HFF-Myc (cell line): ENCODE data around the gene RALGAPA2.

Source experiments
- DNase-seq: peaks from one replicate; pipeline ENCODE4 v3.0.0-alpha.2; 2011; ENCODE audit warnings: low read depth; ENCODE audit errors: extremely low read depth
- H3K4me3 ChIP-seq: replicated peaks from 2 replicates; pipeline ENCODE4 v1.5.1; 2011; ENCODE audit warnings: low read depth, mild to moderate bottlenecking, control low read depth, low read length
- TF ChIP-seq, protein P1 (sequence below): IDR thresholded peaks from 2 replicates; pipeline ENCODE4 v1.5.1; 2012; ENCODE audit warnings: mild to moderate bottlenecking, low read depth, low read length, control low read depth; ENCODE audit errors: missing control alignments

Gene RALGAPA2

DNA sequence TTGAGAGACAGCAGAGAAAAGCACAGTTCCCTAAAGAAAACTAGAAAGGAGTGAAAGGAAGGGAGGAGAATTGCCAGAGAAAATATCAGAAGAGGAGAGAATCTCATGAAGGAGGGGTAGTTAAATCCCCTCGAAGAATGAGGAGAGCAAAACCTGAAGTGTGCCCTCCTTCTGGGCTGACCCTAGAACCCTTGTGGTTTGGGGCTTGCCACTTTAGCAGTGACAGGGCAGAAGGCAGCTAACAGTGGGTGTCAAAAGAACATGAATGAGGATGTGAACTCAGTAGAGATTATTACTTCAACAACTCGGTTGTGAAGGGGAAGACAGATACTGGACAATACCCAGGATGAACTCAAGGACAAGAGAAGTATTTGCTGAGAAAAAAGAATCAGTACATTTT, 73.6 kb downstream of the RALGAPA2 start:
- H3K4me3 ChIP-seq: no peak overlapping the region
- no peak for DNase-seq
- TF ChIP-seq, protein P1, sequence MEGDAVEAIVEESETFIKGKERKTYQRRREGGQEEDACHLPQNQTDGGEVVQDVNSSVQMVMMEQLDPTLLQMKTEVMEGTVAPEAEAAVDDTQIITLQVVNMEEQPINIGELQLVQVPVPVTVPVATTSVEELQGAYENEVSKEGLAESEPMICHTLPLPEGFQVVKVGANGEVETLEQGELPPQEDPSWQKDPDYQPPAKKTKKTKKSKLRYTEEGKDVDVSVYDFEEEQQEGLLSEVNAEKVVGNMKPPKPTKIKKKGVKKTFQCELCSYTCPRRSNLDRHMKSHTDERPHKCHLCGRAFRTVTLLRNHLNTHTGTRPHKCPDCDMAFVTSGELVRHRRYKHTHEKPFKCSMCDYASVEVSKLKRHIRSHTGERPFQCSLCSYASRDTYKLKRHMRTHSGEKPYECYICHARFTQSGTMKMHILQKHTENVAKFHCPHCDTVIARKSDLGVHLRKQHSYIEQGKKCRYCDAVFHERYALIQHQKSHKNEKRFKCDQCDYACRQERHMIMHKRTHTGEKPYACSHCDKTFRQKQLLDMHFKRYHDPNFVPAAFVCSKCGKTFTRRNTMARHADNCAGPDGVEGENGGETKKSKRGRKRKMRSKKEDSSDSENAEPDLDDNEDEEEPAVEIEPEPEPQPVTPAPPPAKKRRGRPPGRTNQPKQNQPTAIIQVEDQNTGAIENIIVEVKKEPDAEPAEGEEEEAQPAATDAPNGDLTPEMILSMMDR: no peak

DNA sequence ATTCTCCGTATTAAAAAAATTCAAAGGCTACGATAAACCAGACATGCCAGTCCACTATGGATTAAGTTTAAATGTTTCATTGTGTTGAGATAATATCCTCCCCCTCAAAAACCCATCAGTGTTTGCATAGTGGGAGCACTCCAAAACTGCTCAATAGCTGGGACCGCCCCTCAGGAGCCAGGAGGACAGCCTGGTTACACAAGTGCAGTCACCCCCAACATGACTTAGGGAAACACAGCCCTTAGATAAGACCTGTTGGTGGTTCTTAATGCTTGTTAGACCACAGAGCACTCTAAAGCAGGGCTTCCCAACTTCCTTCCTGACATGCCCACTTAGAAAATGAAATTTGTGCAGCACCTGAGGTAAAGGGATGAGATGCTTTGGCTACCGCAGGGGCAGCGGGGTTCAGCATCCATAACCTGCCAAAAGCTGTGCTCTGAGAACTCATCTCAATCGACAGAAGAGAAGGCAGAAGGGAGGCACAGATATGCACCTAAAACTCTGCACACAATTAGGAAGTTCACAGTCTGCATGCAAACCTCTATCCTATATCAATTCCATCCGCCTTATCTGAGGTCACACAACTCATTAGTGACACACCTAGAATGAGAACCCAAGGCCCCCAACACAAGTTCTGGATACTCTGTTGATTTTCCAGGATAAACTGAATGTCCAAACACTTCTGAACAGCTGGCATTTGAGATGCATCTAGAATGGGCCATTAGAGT, 74.3 kb downstream of the RALGAPA2 start:
- no peak for DNase-seq
- TF ChIP-seq, protein P1: no peak
- no peak overlapping the region for H3K4me3 ChIP-seq

DNA sequence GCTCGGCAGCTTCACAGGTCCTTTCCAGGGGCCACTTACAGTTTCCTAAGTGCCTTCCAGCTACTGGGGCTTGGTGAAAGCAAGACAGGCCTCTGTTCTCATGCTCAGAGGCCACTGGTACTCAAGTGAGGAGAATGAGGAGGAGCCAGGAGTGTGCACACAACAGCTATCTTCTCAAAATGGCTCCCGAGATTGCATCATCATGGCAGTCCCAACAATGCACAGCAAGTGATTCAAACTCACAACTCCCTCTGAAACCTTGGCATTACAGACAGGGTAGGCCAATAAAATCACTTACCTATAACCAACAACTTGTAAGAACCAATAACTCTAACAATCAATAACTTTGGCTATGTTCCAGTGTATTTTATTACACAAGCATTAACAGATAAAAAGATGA, 77.4 kb downstream of the RALGAPA2 start:
- H3K4me3 ChIP-seq: no peak overlapping the region
- TF ChIP-seq, protein P1: no peak
- no peak for DNase-seq

DNA sequence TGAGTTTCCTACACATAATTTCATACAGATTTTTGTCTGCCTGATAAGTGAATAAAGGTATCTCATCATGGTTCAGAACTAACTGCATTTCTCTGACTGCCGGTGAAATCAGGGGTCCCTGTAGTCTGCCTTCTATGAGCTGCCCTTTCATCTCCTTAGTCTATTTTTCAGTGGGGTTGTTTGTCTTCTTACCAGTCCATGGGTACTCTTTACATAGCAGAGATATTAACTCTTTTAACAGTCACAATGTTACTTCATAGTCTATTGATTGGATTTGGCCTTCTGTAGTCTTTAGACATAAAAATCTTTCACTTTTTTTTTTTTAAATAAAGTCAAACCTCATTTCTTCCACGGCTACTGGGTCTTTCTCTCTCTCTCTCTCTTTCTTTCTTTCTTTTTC, 79.8 kb downstream of the RALGAPA2 start:
- no peak overlapping the region for H3K4me3 ChIP-seq
- TF ChIP-seq, protein P1: no peak
- DNase-seq: no peak

DNA sequence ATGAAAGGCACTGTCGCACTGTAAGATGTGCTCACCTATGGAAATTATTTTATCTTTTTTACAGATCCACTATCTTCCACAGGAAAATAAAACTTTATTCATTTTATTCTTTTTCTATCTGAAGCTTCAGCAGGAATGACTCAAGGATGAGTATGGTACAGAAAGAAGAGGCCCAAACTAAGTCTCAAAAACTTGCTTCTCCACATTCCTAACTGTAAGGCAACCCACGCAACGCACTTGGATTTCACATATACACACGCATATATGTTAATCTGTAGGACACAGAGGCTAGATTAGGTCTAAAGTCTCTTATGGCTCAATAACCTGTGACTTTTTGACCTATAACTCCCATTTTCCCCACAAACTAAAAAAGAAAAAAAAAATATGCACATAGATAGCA, 81.9 kb downstream of the RALGAPA2 start:
- H3K4me3 ChIP-seq: no peak overlapping the region
- DNase-seq: no peak
- TF ChIP-seq, protein P1: no peak

DNA sequence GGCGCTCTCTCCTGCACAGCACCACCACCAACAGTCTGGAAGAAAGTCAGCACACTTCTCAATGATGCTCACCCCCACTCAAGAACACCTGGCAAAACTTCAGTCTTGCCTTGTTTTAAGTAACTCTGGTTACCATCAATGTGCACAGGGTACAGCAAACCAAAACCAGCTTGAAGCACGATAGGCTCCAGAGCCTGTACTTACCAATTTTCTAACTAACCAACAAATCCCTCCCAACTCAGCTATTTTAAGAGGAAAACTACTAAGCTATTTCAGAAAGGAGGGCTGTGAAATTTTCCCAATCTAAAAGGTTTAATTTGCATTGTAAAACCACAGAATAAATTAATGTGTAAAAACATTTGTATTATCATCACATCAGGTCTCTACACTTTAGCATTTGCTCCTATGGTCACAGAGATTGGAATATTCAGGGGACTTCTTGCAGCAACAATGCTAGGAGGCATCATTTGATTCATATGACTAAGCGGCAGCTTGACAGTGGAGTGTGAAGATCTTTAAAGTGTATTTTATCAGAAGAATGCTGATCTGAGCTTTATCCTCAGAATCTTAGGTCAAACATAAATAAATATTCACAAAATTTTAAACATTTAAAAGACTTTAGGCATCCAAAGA, 82.8 kb downstream of the RALGAPA2 start:
- TF ChIP-seq, protein P1: no peak
- DNase-seq: no peak
- H3K4me3 ChIP-seq: no peak overlapping the region

DNA sequence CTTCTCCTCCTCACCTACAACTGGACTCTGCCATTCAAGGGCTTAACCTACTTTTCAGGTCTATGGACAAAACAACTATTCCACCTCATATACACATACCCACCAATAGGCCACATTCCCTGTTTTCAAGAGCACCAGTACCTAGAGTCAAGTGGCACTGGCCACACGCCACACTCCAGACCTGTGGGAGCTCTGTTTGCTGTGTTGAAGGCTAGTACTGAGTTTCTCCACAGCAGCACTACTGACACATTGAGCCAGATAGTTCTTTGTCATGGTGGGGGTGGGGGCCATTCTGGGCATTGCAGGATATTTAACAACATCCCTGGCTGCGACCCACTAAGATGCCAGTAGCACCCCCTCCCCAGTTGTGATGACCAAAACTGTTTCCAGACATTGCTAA, 84.1 kb downstream of the RALGAPA2 start:
- TF ChIP-seq, protein P1: no peak

More for the DNA sequence above, 84.1 kb downstream of the RALGAPA2 start:
- no peak overlapping the region for H3K4me3 ChIP-seq
- no peak for DNase-seq
